ENCODE results near the gene FOXK2.
"Not testable (repeated sequence)": the region's sequence is repeated elsewhere in the genome, so short reads cannot be mapped to it uniquely, and the experiment has no call there.

FOXK2 gene

GRCh38 chr17:82496529-82497434 is 22.8 kb upstream of the FOXK2 start:
- no peak overlapping the region for H3K9ac ChIP-seq (ENCODE audit: low read length)
- H3K27ac ChIP-seq (ENCODE audit: low read depth, low read length) = no peak overlapping the region
- peak overlapping the region; percentile 63 for H3K4me3 ChIP-seq (ENCODE audit: low read depth, low read length)
- no peaks in the 10 kb centered on the region for H3K36me3 ChIP-seq (ENCODE audit: control insufficient read depth, insufficient read depth, low read length)
- H3K9me3 ChIP-seq (ENCODE audit: control insufficient read depth, insufficient read depth, low read depth, low read length) = no peaks in the 10 kb centered on the region
- peaks cover 16% of the 10 kb centered on the region; the same call in 1 of the 2 replicates for H3K4me1 ChIP-seq (ENCODE audit: control insufficient read depth, insufficient read depth, low read length)
- peaks cover 20% of the 10 kb centered on the region for H3K27me3 ChIP-seq (ENCODE audit: control insufficient read depth, insufficient read depth, low read length)

- Histone ChIP-seq H3K4me3 (ENCODE audit: low read depth, low read length) (peak overlapping the region; percentile 70), H3K9ac (ENCODE audit: low read length) (peak overlapping the region; percentile 69), H3K27ac (ENCODE audit: low read depth, low read length) (no peak overlapping the region), H3K36me3 (ENCODE audit: control insufficient read depth, insufficient read depth, low read length) (no peaks in the 10 kb centered on the region), H3K4me1 (ENCODE audit: control insufficient read depth, insufficient read depth, low read length) (peaks cover 16% of the 10 kb centered on the region; the same call in 1 of the 2 replicates), H3K9me3 (ENCODE audit: control insufficient read depth, insufficient read depth, low read depth, low read length) (no peaks in the 10 kb centered on the region), H3K27me3 (ENCODE audit: control insufficient read depth, insufficient read depth, low read length) (peaks cover 20% of the 10 kb centered on the region)
These were observed 21.8 kb upstream of the FOXK2 start for GRCh38 chr17:82497483-82498405.

- Histone ChIP-seq H3K9ac (ENCODE audit: low read length) (no peak overlapping the region), H3K4me1 (ENCODE audit: control insufficient read depth, insufficient read depth, low read length) (no peaks in the 10 kb centered on the region; the same call in 1 of the 2 replicates)
These were observed 17.3 kb upstream of the FOXK2 start for GRCh38 chr17:82502207-82502606.

GRCh38 chr17:82503094-82503727 is 16.3 kb upstream of the FOXK2 start:
- Histone ChIP-seq H3K27ac (ENCODE audit: low read depth, low read length) (no peak overlapping the region), H3K4me1 (ENCODE audit: control insufficient read depth, insufficient read depth, low read length) (no peaks in the 10 kb centered on the region; the same call in 1 of the 2 replicates), H3K27me3 (ENCODE audit: control insufficient read depth, insufficient read depth, low read length) (peaks cover 5% of the 10 kb centered on the region; the same call in 1 of the 2 replicates), H3K4me3 (ENCODE audit: low read depth, low read length) (no peak overlapping the region), H3K9me3 (ENCODE audit: control insufficient read depth, insufficient read depth, low read depth, low read length) (no peaks in the 10 kb centered on the region), H3K9ac (ENCODE audit: low read length) (no peak overlapping the region), H3K36me3 (ENCODE audit: control insufficient read depth, insufficient read depth, low read length) (no peaks in the 10 kb centered on the region)

More at GRCh38 chr17:82502207-82502606, 17.3 kb upstream of the FOXK2 start:
- peaks cover 12% of the 10 kb centered on the region for H3K27me3 ChIP-seq (ENCODE audit: control insufficient read depth, insufficient read depth, low read length)
- H3K27ac ChIP-seq (ENCODE audit: low read depth, low read length) = no peak overlapping the region
- no peaks in the 10 kb centered on the region for H3K9me3 ChIP-seq (ENCODE audit: control insufficient read depth, insufficient read depth, low read depth, low read length)
- no peaks in the 10 kb centered on the region for H3K36me3 ChIP-seq (ENCODE audit: control insufficient read depth, insufficient read depth, low read length)
- H3K4me3 ChIP-seq (ENCODE audit: low read depth, low read length) = no peak overlapping the region

GRCh38 chr17:82503728-82504308 is 15.7 kb upstream of the FOXK2 start:
- Histone ChIP-seq H3K27me3 (ENCODE audit: control insufficient read depth, insufficient read depth, low read length) (no peaks in the 10 kb centered on the region), H3K27ac (ENCODE audit: low read depth, low read length) (no peak overlapping the region), H3K4me1 (ENCODE audit: control insufficient read depth, insufficient read depth, low read length) (no peaks in the 10 kb centered on the region; the same call in 1 of the 2 replicates), H3K36me3 (ENCODE audit: control insufficient read depth, insufficient read depth, low read length) (no peaks in the 10 kb centered on the region), H3K9ac (ENCODE audit: low read length) (no peak overlapping the region), H3K9me3 (ENCODE audit: control insufficient read depth, insufficient read depth, low read depth, low read length) (no peaks in the 10 kb centered on the region), H3K4me3 (ENCODE audit: low read depth, low read length) (no peak overlapping the region)

GRCh38 chr17:82505296-82505695 is 14.2 kb upstream of the FOXK2 start:
- H3K9ac ChIP-seq (ENCODE audit: low read length) = no peak overlapping the region
- H3K27ac ChIP-seq (ENCODE audit: low read depth, low read length) = no peak overlapping the region
- no peaks in the 10 kb centered on the region for H3K36me3 ChIP-seq (ENCODE audit: control insufficient read depth, insufficient read depth, low read length)
- H3K27me3 ChIP-seq (ENCODE audit: control insufficient read depth, insufficient read depth, low read length) = no peaks in the 10 kb centered on the region
- no peak overlapping the region for H3K4me3 ChIP-seq (ENCODE audit: low read depth, low read length)
- no peaks in the 10 kb centered on the region for H3K9me3 ChIP-seq (ENCODE audit: control insufficient read depth, insufficient read depth, low read depth, low read length)
- H3K4me1 ChIP-seq (ENCODE audit: control insufficient read depth, insufficient read depth, low read length) = no peaks in the 10 kb centered on the region; the same call in 1 of the 2 replicates

- not testable (repeated sequence) for H3K4me3 ChIP-seq (ENCODE audit: low read depth, low read length); H3K27ac ChIP-seq (ENCODE audit: low read depth, low read length); H3K9me3 ChIP-seq (ENCODE audit: control insufficient read depth, insufficient read depth, low read depth, low read length); H3K9ac ChIP-seq (ENCODE audit: low read length); H3K4me1 ChIP-seq (ENCODE audit: control insufficient read depth, insufficient read depth, low read length); H3K27me3 ChIP-seq (ENCODE audit: control insufficient read depth, insufficient read depth, low read length); H3K36me3 ChIP-seq (ENCODE audit: control insufficient read depth, insufficient read depth, low read length)
These were observed 13.1 kb upstream of the FOXK2 start for GRCh38 chr17:82506402-82506801.

- Histone ChIP-seq H3K4me1 (ENCODE audit: control insufficient read depth, insufficient read depth, low read length) (no peaks in the 10 kb centered on the region; the same call in 1 of the 2 replicates), H3K36me3 (ENCODE audit: control insufficient read depth, insufficient read depth, low read length) (no peaks in the 10 kb centered on the region), H3K9ac (ENCODE audit: low read length) (no peak overlapping the region), H3K4me3 (ENCODE audit: low read depth, low read length) (no peak overlapping the region), H3K9me3 (ENCODE audit: control insufficient read depth, insufficient read depth, low read depth, low read length) (no peaks in the 10 kb centered on the region), H3K27ac (ENCODE audit: low read depth, low read length) (no peak overlapping the region), H3K27me3 (ENCODE audit: control insufficient read depth, insufficient read depth, low read length) (no peaks in the 10 kb centered on the region)
These were observed 11.8 kb upstream of the FOXK2 start for GRCh38 chr17:82507631-82508175.

- not testable (repeated sequence) for H3K4me1 ChIP-seq (ENCODE audit: control insufficient read depth, insufficient read depth, low read length); H3K27ac ChIP-seq (ENCODE audit: low read depth, low read length); H3K36me3 ChIP-seq (ENCODE audit: control insufficient read depth, insufficient read depth, low read length); H3K9me3 ChIP-seq (ENCODE audit: control insufficient read depth, insufficient read depth, low read depth, low read length); H3K27me3 ChIP-seq (ENCODE audit: control insufficient read depth, insufficient read depth, low read length); H3K4me3 ChIP-seq (ENCODE audit: low read depth, low read length); H3K9ac ChIP-seq (ENCODE audit: low read length)
These were observed 7.9 kb upstream of the FOXK2 start for GRCh38 chr17:82511642-82512041.

GRCh38 chr17:82513864-82514263 is 5.7 kb upstream of the FOXK2 start:
- not testable (repeated sequence) for H3K9me3 ChIP-seq (ENCODE audit: control insufficient read depth, insufficient read depth, low read depth, low read length); H3K4me1 ChIP-seq (ENCODE audit: control insufficient read depth, insufficient read depth, low read length); H3K27me3 ChIP-seq (ENCODE audit: control insufficient read depth, insufficient read depth, low read length); H3K27ac ChIP-seq (ENCODE audit: low read depth, low read length); H3K4me3 ChIP-seq (ENCODE audit: low read depth, low read length); H3K36me3 ChIP-seq (ENCODE audit: control insufficient read depth, insufficient read depth, low read length); H3K9ac ChIP-seq (ENCODE audit: low read length)

All from HUES6 (cell line).